HepG2 (cell line): ENCODE measurements around the gene FLAD1. TPM values are rescaled to one million over a fixed set of nuclear protein-coding genes. Genes with fewer than 3 reads are reported as not detected.

ENCODE experiments used
- ATF1 ChIP-seq: IDR thresholded peaks from 2 replicates; pipeline ENCODE4 v1.6.1; 2016; ENCODE audit warnings: mild to moderate bottlenecking, control low read depth
- BATF2 ChIP-seq: sonication (generic); formaldehyde crosslinking; IDR thresholded peaks from 2 replicates; pipeline ENCODE4 v1.8.0; 2022; ENCODE audit warnings: mild to moderate bottlenecking, missing genetic modification reagents, moderate library complexity
- GMEB1 ChIP-seq: sonication (generic); formaldehyde crosslinking; IDR thresholded peaks from 2 replicates; pipeline ENCODE4 v1.5.1; 2020; ENCODE audit warnings: missing genetic modification reagents, mild to moderate bottlenecking, borderline replicate concordance
- HOXD1 ChIP-seq: sonication (generic); formaldehyde crosslinking; IDR thresholded peaks from 2 replicates; pipeline ENCODE4 v1.5.0; 2020; ENCODE audit warnings: missing genetic modification reagents
- IRX3 ChIP-seq: sonication (generic); formaldehyde crosslinking; IDR thresholded peaks from 2 replicates; pipeline ENCODE4 v1.8.1; 2023; ENCODE audit warnings: mild to moderate bottlenecking, low read depth, missing genetic modification reagents, borderline replicate concordance
- JUN ChIP-seq: sonication (generic); formaldehyde crosslinking; IDR thresholded peaks from 2 replicates; pipeline ENCODE4 v1.4.0; 2020; ENCODE audit warnings: mild to moderate bottlenecking, missing genetic modification reagents
- KMT2B ChIP-seq: IDR thresholded peaks from 2 replicates; pipeline ENCODE4 v1.6.1; 2016; ENCODE audit warnings: missing genetic modification reagents, missing compliant biosample characterization
- RFX3 ChIP-seq: IDR thresholded peaks from 2 replicates; pipeline ENCODE4 v1.6.1; 2016; ENCODE audit warnings: missing biosample characterization, missing genetic modification reagents
- RFXAP ChIP-seq: sonication (generic); formaldehyde crosslinking; IDR thresholded peaks from 2 replicates; pipeline ENCODE4 v1.4.0; 2020; ENCODE audit warnings: missing genetic modification reagents, borderline replicate concordance
- SRSF9 ChIP-seq: fragments of 200-400 bp; formaldehyde crosslinking; IDR thresholded peaks from 2 replicates; pipeline ENCODE4 v1.6.1; 2018; ENCODE audit warnings: borderline replicate concordance, mild to moderate bottlenecking, low read depth, low read length; ENCODE audit not compliant: insufficient read depth, poor library complexity, severe bottlenecking
- STAT6 ChIP-seq: sonication (generic); formaldehyde crosslinking; IDR thresholded peaks from 2 replicates; pipeline ENCODE4 v1.4.0; 2020; ENCODE audit warnings: missing genetic modification reagents, mild to moderate bottlenecking, borderline replicate concordance
- ZC3H4 ChIP-seq: sonication (generic); formaldehyde crosslinking; IDR thresholded peaks from 2 replicates; pipeline ENCODE4 v1.4.0; 2020; ENCODE audit warnings: missing genetic modification reagents, borderline replicate concordance
- ZNF326 ChIP-seq: sonication (generic); formaldehyde crosslinking; IDR thresholded peaks from 2 replicates; pipeline ENCODE4 v1.4.0; 2020; ENCODE audit warnings: missing genetic modification reagents, borderline replicate concordance
- ZNF329 ChIP-seq: sonication (generic); formaldehyde crosslinking; IDR thresholded peaks from 2 replicates; pipeline ENCODE4 v1.9.0; 2021; ENCODE audit warnings: low read depth, mild to moderate bottlenecking, missing genetic modification reagents
- ZNF432 ChIP-seq: sonication (generic); formaldehyde crosslinking; IDR thresholded peaks from 2 replicates; pipeline ENCODE4 v1.5.0; 2020; ENCODE audit warnings: missing genetic modification reagents, mild to moderate bottlenecking, borderline replicate concordance
- ZNF567 ChIP-seq: sonication (generic); formaldehyde crosslinking; IDR thresholded peaks from 2 replicates; pipeline ENCODE4 v1.8.1; 2023; ENCODE audit warnings: mild to moderate bottlenecking, missing genetic modification reagents, borderline replicate concordance
- ZNF609 ChIP-seq: sonication (generic); formaldehyde crosslinking; IDR thresholded peaks from 2 replicates; pipeline ENCODE4 v1.4.0; 2020; ENCODE audit warnings: mild to moderate bottlenecking, missing genetic modification reagents, borderline replicate concordance
- ZNF660 ChIP-seq: sonication (generic); formaldehyde crosslinking; IDR thresholded peaks from 2 replicates; pipeline ENCODE4 v1.5.1; 2020; ENCODE audit warnings: mild to moderate bottlenecking, low read depth, missing genetic modification reagents, borderline replicate concordance
- ZNF772 ChIP-seq: sonication (generic); formaldehyde crosslinking; IDR thresholded peaks from 2 replicates; pipeline ENCODE4 v1.5.0; 2020; ENCODE audit warnings: mild to moderate bottlenecking, missing genetic modification reagents
- polyA plus RNA-seq, 8 experiments: library from polyadenylated mRNA; depleted of rRNA in 3 of 8; stranded (reverse) in 7 of 8; unstranded in 1 of 8; fragments of >200 nt; fragmentation: Illumina TruSeq in 4 of 8; extraction: Trizol in 4 of 8; gene quantifications; 2 replicates each; pipeline versions ENCODE4 v1.2.1 to v1.2.3, GENCODE V29; 2011 to 2016; ENCODE audit warnings: low read depth in 4 of 8, missing spikeins in 1 of 8, mixed read lengths in 1 of 8; ENCODE audit not compliant: insufficient read depth in 1 of 8
- total RNA-seq, 5 experiments: library from RNA; depleted of rRNA; stranded (reverse); fragments of >200 nt; fragmentation: Illumina TruSeq; extraction: Trizol; gene quantifications; 2 replicates each; pipeline ENCODE4 v1.2.3, GENCODE V29; 2016; ENCODE audit warnings: low read depth in 1 of 5

FLAD1 gene
- total and polyA plus RNA-seq, 2 of the 13 experiments (the other 11 are each of a cell fraction or from before 2014, with no cell fraction given) = 25.9 to 32.8 TPM

GRCh38 chr1:154974102-154974807, 8.9 kb upstream of the FLAD1 start, which contains the start of gene CKS1B (continued):
- TF ChIP-seq JUN = no peak
- TF ChIP-seq IRX3 (CRISPR knock-in tag) = peak; percentile 75; the same call in 1 of the 2 replicates
- peak; percentile 61; the same call in 1 of the 2 replicates for TF ChIP-seq BATF2 (CRISPR knock-in tag)
- TF ChIP-seq ZNF567 (CRISPR knock-in tag) = no peak
- TF ChIP-seq GMEB1 (CRISPR knock-in tag) = peak; percentile 88
- no peak for TF ChIP-seq HOXD1
- no peak for TF ChIP-seq RFXAP (CRISPR knock-in tag)
- peak; percentile 13; the same call in 1 of the 2 replicates for TF ChIP-seq ZNF609 (CRISPR knock-in tag)
- TF ChIP-seq RFX3 (CRISPR knock-in tag) = no peak
- TF ChIP-seq ZNF660 (CRISPR knock-in tag) = no peak
- TF ChIP-seq ATF1 (CRISPR knock-in tag) = peak; percentile 87
- no peak for TF ChIP-seq STAT6 (CRISPR knock-in tag)
- no peak; the same call in 1 of the 2 replicates for TF ChIP-seq ZC3H4
- no peak for TF ChIP-seq SRSF9
- TF ChIP-seq KMT2B (CRISPR knock-in tag) = peak; percentile 80
- no peak for TF ChIP-seq ZNF432 (CRISPR knock-in tag)
- TF ChIP-seq ZNF329 (CRISPR knock-in tag) = no peak
- no peak for TF ChIP-seq ZNF326 (CRISPR knock-in tag)
- no peak for TF ChIP-seq ZNF772 (CRISPR knock-in tag)
